ENCODE measurements around the gene MYBPC2. TPM values are rescaled to one million over a fixed set of nuclear protein-coding genes. Genes with fewer than 3 reads are reported as not detected.

MYBPC2 gene
- total RNA-seq, 4 donors from 2014 or later = 0.13 TPM; not detected in 3

- Histone ChIP-seq H3K27ac (no peak overlapping the region), H3K4me1 (peaks cover 8% of the 10 kb centered on the region in 2 donors), H3K27me3 (peaks cover 8% of the 10 kb centered on the region), H3K9me3 (no peaks in the 10 kb centered on the region), H3K4me3 (replicated peaks in 1 of 3) (no peak overlapping the region), H3K36me3 (no peaks in the 10 kb centered on the region)
- no peak for TF ChIP-seq POLR2A (IDR thresholded peaks at IDR 0.05)
- TF ChIP-seq, protein P1, sequence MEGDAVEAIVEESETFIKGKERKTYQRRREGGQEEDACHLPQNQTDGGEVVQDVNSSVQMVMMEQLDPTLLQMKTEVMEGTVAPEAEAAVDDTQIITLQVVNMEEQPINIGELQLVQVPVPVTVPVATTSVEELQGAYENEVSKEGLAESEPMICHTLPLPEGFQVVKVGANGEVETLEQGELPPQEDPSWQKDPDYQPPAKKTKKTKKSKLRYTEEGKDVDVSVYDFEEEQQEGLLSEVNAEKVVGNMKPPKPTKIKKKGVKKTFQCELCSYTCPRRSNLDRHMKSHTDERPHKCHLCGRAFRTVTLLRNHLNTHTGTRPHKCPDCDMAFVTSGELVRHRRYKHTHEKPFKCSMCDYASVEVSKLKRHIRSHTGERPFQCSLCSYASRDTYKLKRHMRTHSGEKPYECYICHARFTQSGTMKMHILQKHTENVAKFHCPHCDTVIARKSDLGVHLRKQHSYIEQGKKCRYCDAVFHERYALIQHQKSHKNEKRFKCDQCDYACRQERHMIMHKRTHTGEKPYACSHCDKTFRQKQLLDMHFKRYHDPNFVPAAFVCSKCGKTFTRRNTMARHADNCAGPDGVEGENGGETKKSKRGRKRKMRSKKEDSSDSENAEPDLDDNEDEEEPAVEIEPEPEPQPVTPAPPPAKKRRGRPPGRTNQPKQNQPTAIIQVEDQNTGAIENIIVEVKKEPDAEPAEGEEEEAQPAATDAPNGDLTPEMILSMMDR (IDR thresholded peaks at IDR 0.05) = no peak
- intact Hi-C loops (cut with DNase I) = no loop called here
- DNase-seq = no peak
- 78 to 84% methylated on average over 14 to 19 of the region's 22 CpGs for WGBS, 2 donors
These were observed 9.2 kb upstream of the MYBPC2 start for GRCh38 chr19:50423279-50424113.

DNA sequence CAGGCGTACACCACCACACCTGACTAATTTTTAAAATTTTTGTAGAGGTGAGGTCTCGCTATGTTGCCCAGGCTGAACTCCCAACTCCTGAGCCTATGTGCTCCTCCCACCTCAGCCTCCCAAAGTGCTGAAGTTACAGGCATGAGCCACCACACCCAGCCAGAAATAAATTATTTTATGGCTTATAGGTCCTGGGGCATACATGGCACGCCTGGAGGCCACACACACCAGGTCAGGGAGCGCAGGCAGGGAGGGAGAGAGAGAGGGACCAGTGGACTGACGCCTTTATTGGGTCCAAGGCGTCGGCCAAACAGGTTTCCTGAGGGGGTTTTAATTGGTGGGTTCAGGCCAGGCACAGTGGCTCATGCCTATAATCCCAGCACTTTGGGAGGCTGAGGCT lies 7.1 kb upstream of the MYBPC2 start:
- intact Hi-C loops (cut with DNase I) = no loop called here
- no peak for TF ChIP-seq POLR2A (IDR thresholded peaks at IDR 0.05)
- TF ChIP-seq, protein P1 (IDR thresholded peaks at IDR 0.05) = no peak
- Histone ChIP-seq H3K9me3 (no peaks in the 10 kb centered on the region), H3K4me1 (peaks cover 8 to 13% of the 10 kb centered on the region in 2 donors), H3K27ac (no peak overlapping the region), H3K4me3 (replicated peaks in 1 of 3) (no peak overlapping the region), H3K27me3 (no peaks in the 10 kb centered on the region), H3K36me3 (no peaks in the 10 kb centered on the region)
- DNase-seq = no peak
- 78 to 95% methylated on average over 7 of the region's 7 CpGs for WGBS, 2 donors

GRCh38 chr19:50427318-50427925 lies 5.3 kb upstream of the MYBPC2 start:
- Histone ChIP-seq H3K4me3 (replicated peaks in 1 of 3) (peak overlapping the region in 1 of 3 donors; percentile 4), H3K9me3 (no peaks in the 10 kb centered on the region), H3K27ac (peak overlapping the region in 1 of 3 donors; percentile 50), H3K4me1 (peaks cover 12 to 18% of the 10 kb centered on the region in 2 donors), H3K36me3 (no peaks in the 10 kb centered on the region), H3K27me3 (no peaks in the 10 kb centered on the region)
- WGBS, 2 donors = 84 to 85% methylated on average over 25 to 26 of the region's 26 CpGs
- DNase-seq = no peak
- intact Hi-C loops (cut with DNase I) = no loop called here
- TF ChIP-seq, protein P1 (IDR thresholded peaks at IDR 0.05) = no peak
- TF ChIP-seq POLR2A (IDR thresholded peaks at IDR 0.05) = no peak

DNA sequence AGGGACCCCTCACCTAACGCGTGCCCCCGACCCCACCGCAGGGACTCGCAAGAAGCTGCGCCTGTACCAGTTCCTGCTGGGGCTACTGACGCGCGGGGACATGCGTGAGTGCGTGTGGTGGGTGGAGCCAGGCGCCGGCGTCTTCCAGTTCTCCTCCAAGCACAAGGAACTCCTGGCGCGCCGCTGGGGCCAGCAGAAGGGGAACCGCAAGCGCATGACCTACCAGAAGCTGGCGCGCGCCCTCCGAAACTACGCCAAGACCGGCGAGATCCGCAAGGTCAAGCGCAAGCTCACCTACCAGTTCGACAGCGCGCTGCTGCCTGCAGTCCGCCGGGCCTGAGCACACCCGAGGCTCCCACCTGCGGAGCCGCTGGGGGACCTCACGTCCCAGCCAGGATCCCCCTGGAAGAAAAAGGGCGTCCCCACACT lies 4.7 kb upstream of the MYBPC2 start:
- 17 to 30% methylated on average over 13 to 14 of the region's 38 CpGs for WGBS, 2 donors
- peaks cover 14 to 22% of the 10 kb centered on the region in 2 donors for H3K4me1 ChIP-seq
- DNase-seq = peak; percentile 92 to 95
- H3K36me3 ChIP-seq = no peaks in the 10 kb centered on the region
- H3K9me3 ChIP-seq = no peaks in the 10 kb centered on the region
- H3K27ac ChIP-seq = peak overlapping the region in 2 of 3 donors; percentile 17 to 50
- no peaks in the 10 kb centered on the region for H3K27me3 ChIP-seq
- TF ChIP-seq POLR2A (IDR thresholded peaks at IDR 0.05) = peak in 1 of 2 donors; percentile 52
- TF ChIP-seq, protein P1 (IDR thresholded peaks at IDR 0.05) = no peak
- intact Hi-C loops (cut with DNase I) = no loop called here
- H3K4me3 ChIP-seq (replicated peaks in 1 of 3) = peak overlapping the region in 1 of 3 donors; percentile 4

All from thyroid gland (tissue), 4 donors.